ENCODE data around the gene PHIP.

DNA sequence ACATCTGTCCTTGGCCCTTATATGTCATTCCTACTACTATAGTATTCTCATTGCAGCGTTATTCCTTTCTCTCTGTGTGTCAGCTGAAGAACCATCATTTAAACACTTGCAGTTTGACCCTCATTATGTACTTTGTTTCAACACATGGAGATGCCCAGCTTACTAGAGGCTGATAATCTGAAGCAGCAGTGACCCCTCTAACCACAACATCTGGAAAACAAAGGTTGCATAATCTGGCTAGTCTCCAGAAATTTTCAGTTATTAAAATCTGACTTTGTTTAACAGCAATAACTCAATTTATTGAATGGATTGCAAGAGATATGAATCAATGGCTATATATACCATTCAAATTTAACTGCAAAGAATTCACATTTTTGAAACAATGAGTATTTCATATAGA is 6.6 kb upstream of the PHIP start:
- TF ChIP-seq, protein P1, sequence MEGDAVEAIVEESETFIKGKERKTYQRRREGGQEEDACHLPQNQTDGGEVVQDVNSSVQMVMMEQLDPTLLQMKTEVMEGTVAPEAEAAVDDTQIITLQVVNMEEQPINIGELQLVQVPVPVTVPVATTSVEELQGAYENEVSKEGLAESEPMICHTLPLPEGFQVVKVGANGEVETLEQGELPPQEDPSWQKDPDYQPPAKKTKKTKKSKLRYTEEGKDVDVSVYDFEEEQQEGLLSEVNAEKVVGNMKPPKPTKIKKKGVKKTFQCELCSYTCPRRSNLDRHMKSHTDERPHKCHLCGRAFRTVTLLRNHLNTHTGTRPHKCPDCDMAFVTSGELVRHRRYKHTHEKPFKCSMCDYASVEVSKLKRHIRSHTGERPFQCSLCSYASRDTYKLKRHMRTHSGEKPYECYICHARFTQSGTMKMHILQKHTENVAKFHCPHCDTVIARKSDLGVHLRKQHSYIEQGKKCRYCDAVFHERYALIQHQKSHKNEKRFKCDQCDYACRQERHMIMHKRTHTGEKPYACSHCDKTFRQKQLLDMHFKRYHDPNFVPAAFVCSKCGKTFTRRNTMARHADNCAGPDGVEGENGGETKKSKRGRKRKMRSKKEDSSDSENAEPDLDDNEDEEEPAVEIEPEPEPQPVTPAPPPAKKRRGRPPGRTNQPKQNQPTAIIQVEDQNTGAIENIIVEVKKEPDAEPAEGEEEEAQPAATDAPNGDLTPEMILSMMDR (conservative IDR thresholded peaks at IDR 0.05; ENCODE audit: low read depth, low read length): no peak
- TF ChIP-seq EZH2 (IDR thresholded peaks at IDR 0.05; ENCODE audit: low read length, unreplicated experiment) (no peak), EZH2phosphoT487 (IDR thresholded peaks at IDR 0.05; ENCODE audit: borderline replicate concordance, low read length) (no peak)

All from PC-3 (cell line).